Measurements from ENCODE around the gene EVA1A.

EVA1A gene

DNA sequence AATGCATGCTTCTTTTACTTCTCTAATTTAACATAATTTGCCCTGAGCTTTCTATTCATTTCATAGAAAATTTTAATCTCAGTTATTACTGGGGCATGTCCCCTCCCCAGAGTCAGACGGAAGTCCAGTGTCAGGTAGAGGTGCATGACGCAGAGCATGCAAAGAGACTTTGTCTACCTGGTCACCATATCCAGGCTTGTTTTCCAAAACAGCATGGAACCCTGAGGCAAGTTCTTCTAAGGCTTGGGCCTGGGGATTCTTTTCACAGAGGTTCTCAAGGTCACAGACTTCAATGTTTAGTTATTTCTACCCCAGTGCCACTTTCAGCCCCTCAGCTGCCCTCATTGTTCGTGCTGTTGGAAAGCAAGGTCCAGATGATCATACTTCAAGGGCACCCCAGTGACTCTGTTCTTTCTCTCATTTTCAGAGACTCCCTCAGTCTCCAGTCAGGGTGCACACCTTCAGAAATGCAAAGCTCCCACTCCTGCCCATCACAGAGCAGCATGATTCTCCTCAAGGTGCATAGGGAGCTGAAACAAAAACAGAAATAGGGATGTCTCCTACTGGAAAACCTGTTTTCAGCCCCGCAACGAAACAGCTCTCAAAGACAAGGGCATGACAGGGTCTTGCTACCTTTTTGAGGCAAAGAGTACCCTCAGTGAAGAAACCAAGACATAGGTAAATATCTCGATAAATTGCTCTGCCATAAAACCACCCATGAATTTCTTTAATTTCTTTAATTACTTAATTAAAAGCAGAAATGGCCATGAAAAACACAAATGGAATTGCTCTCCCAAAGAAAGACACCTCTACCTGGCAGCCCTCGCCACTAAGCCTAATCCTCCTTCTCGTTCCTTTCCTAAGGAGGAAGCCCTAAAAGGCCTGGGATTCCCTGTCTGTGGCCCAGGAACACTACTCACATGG is 9.5 kb upstream of the EVA1A start:
- Histone ChIP-seq H3K4me1 (ENCODE audit: control insufficient read depth, insufficient read depth, low read length) (peaks cover 13% of the 10 kb centered on the region), H3K9me3 (ENCODE audit: control insufficient read depth, low read length) (no peaks in the 10 kb centered on the region), H3K27me3 (replicated peaks; ENCODE audit: control insufficient read depth, insufficient read depth, low read length) (no peaks in the 10 kb centered on the region), H3K4me3 (ENCODE audit: low read length) (no peak overlapping the region), H3K36me3 (ENCODE audit: control insufficient read depth, insufficient read depth, low read length, severe bottlenecking) (no peaks in the 10 kb centered on the region), H3K9ac (ENCODE audit: low read length) (no peak overlapping the region)
- no peak for DNase-seq (ENCODE audit: low read depth)

DNA sequence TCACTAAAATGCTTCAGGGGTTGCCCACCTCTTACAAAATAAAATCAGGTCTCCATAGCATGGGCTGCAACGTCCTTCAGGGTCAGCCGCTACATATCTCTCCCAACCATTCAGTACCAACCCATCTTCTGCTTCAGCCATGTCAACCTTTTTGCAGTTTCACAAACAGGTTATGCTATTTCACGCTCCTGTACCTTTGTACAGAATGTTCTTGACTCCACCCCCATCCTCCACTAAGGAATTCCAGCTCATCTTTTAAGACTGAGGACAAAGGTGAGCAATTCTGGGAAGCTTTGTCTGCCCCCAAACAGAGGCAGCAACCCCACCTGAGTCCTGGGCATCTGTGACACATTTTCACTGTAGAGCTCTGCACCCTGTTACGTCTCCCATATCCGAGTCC is 8.8 kb upstream of the EVA1A start:
- H3K36me3 ChIP-seq (ENCODE audit: control insufficient read depth, insufficient read depth, low read length, severe bottlenecking) = no peaks in the 10 kb centered on the region
- H3K9ac ChIP-seq (ENCODE audit: low read length) = no peak overlapping the region
- no peaks in the 10 kb centered on the region for H3K27me3 ChIP-seq (replicated peaks; ENCODE audit: control insufficient read depth, insufficient read depth, low read length)
- no peaks in the 10 kb centered on the region for H3K9me3 ChIP-seq (ENCODE audit: control insufficient read depth, low read length)
- DNase-seq (ENCODE audit: low read depth) = no peak
- peaks cover 13% of the 10 kb centered on the region for H3K4me1 ChIP-seq (ENCODE audit: control insufficient read depth, insufficient read depth, low read length)
- no peak overlapping the region for H3K4me3 ChIP-seq (ENCODE audit: low read length)

DNA sequence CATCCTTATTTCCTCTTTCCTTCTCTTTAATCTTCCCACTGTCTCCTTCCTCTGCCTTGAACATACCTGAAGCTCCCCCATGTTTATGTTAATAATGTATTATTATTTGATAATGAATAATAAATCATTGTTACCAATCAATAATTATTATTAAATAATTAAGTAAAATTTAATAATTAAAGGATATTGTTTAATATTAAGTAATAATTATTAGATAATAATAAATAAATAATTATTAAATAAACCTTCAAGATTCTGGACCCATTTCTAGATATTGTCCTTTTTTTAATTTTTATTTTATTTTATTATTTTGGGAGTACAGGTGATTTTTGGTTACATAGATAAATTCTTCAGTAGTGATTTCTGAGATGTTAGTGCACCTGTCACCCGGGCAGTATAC is 7.4 kb upstream of the EVA1A start:
- Histone ChIP-seq H3K4me3 (ENCODE audit: low read length) (no peak overlapping the region), H3K9ac (ENCODE audit: low read length) (no peak overlapping the region), H3K36me3 (ENCODE audit: control insufficient read depth, insufficient read depth, low read length, severe bottlenecking) (no peaks in the 10 kb centered on the region), H3K4me1 (ENCODE audit: control insufficient read depth, insufficient read depth, low read length) (peaks cover 13% of the 10 kb centered on the region), H3K9me3 (ENCODE audit: control insufficient read depth, low read length) (no peaks in the 10 kb centered on the region), H3K27me3 (replicated peaks; ENCODE audit: control insufficient read depth, insufficient read depth, low read length) (no peaks in the 10 kb centered on the region)
- no peak for DNase-seq (ENCODE audit: low read depth)

DNA sequence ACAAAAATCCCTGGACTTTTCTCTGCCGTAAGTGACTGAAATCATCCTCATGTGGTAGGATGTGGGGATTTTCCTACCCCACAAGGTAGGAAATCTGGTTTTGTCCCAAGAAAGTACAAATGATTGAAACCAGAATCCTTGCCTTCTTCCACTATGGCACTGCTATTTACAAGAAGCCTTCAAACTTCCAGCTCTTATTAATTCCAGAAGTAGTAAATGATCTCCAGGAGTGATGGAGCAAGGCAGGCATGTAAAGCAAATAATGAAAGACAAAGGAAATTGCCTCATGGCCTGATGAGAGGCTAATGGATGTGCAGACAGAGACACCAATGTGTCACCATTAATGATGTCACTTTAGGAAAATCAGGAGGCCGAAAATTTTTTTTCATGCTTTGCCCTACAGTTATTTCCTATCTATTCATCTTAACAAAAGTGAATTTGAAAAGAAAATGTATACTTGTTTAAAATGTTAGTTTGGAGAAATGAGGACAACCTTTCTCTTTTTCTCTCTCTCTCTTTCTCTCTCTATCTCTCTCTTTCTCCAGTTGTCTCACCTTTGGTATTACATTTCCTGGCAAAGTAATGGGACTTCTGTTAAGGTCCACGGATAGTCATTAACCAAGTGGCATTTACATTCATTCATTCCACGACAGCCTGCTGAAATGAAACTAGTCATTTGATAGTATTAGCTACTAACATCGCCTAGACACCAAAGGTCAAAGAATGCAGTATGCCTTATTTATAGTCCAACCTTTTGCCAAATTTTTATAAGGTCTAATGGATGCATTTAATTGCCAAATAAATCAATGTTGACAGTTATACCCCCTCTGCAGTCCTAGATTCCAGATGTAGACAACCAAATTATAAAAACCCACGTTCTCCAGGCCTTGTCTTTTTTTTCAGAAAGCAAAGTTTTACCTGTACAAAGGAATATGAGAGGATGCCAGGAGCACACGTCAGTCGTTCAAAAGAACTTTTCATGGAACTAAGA is 5.0 kb upstream of the EVA1A start:
- no peak for DNase-seq (ENCODE audit: low read depth)
- Histone ChIP-seq H3K9ac (ENCODE audit: low read length) (no peak overlapping the region), H3K36me3 (ENCODE audit: control insufficient read depth, insufficient read depth, low read length, severe bottlenecking) (no peaks in the 10 kb centered on the region), H3K4me3 (ENCODE audit: low read length) (no peak overlapping the region), H3K9me3 (ENCODE audit: control insufficient read depth, low read length) (no peaks in the 10 kb centered on the region), H3K4me1 (ENCODE audit: control insufficient read depth, insufficient read depth, low read length) (peaks cover 13% of the 10 kb centered on the region), H3K27me3 (replicated peaks; ENCODE audit: control insufficient read depth, insufficient read depth, low read length) (no peaks in the 10 kb centered on the region)

DNA sequence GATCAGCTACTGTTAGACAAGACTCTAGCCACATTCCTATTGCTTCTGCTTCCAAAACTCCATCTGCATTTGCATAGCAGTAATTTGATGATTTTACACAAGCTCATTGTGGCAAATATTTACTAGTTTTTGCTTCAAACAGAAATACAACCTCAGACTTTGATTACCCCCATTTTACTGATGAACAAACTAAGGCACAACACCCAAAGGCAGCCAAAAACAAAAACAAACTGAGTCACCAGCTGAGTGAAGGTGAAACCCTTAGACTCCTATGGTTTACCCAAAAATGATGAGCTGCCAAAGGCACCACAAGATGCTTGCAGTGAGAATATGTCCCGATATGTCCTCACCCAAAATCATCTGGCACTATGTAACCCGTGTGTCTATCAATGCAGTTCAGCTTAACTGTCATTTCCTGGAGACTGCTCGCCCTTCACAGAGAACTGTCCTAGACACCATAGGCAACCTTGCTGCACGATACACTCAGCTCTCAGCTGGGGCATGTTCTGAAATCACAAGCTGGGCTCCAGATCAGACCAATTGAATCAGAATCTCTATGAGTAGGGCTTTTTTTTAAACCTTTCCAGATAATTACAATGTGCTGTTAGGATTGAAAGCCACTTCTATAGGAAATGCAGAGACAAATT is 4.1 kb upstream of the EVA1A start:
- DNase-seq (ENCODE audit: low read depth) = no peak
- no peaks in the 10 kb centered on the region for H3K36me3 ChIP-seq (ENCODE audit: control insufficient read depth, insufficient read depth, low read length, severe bottlenecking)
- no peaks in the 10 kb centered on the region for H3K9me3 ChIP-seq (ENCODE audit: control insufficient read depth, low read length)
- peaks cover 11% of the 10 kb centered on the region for H3K4me1 ChIP-seq (ENCODE audit: control insufficient read depth, insufficient read depth, low read length)
- no peaks in the 10 kb centered on the region for H3K27me3 ChIP-seq (replicated peaks; ENCODE audit: control insufficient read depth, insufficient read depth, low read length)
- H3K4me3 ChIP-seq (ENCODE audit: low read length) = no peak overlapping the region
- H3K9ac ChIP-seq (ENCODE audit: low read length) = no peak overlapping the region

DNA sequence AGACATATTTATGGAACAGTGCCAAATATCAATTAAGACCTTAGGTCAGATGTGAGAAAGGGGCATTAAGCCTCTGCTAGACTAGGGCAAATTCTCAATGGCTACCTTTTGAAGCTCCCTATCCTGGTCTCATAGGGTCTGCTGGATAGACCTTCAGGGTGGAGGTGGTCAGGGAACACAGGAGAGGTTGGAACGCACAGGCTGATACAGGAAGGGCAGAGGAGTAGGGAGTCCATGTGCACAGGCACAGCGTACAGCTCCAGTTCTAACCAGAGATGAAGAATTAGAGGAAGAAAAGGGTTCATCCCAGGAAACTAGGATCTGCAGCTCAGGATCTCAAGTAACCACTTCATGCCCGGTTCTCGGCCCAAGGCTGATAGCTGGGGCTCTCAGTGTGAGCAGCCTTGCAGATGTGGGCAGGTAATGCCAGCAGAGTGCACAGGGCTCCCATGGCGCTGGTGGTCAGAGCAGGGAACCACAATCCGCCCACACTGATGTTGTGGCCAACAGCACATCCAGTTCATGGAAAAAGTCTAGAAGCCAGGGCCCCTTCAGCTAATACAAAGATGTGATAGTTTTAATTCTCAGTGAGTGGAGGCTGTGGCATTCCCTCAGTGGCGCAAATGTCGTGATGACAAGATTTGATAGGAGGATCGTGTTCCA is 3.4 kb upstream of the EVA1A start:
- Histone ChIP-seq H3K4me3 (ENCODE audit: low read length) (no peak overlapping the region), H3K9ac (ENCODE audit: low read length) (no peak overlapping the region), H3K9me3 (ENCODE audit: control insufficient read depth, low read length) (no peaks in the 10 kb centered on the region), H3K36me3 (ENCODE audit: control insufficient read depth, insufficient read depth, low read length, severe bottlenecking) (no peaks in the 10 kb centered on the region), H3K4me1 (ENCODE audit: control insufficient read depth, insufficient read depth, low read length) (peaks cover 16% of the 10 kb centered on the region), H3K27me3 (replicated peaks; ENCODE audit: control insufficient read depth, insufficient read depth, low read length) (no peaks in the 10 kb centered on the region)
- no peak for DNase-seq (ENCODE audit: low read depth)

DNA sequence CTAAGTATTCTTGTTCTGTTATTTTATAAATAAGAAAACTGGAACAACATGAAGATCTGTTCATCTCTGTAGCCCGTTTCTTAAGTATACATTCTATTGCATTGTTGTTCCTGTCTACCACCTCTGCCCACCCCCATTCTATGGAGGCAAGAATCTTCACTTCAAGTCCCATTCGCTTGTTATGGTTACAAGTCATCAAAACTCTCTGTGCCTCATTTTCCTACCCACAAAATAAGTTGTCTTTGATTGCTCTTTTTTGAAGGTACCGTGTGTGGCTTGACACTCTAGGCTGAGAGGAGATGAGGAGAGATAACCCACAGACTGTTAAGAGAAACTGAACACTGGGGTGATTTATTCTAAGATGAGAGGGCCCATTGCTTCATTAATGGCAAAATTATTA is 2.9 kb upstream of the EVA1A start:
- H3K36me3 ChIP-seq (ENCODE audit: control insufficient read depth, insufficient read depth, low read length, severe bottlenecking) = no peaks in the 10 kb centered on the region
- H3K4me1 ChIP-seq (ENCODE audit: control insufficient read depth, insufficient read depth, low read length) = peaks cover 17% of the 10 kb centered on the region
- no peaks in the 10 kb centered on the region for H3K9me3 ChIP-seq (ENCODE audit: control insufficient read depth, low read length)
- H3K9ac ChIP-seq (ENCODE audit: low read length) = no peak overlapping the region
- no peaks in the 10 kb centered on the region for H3K27me3 ChIP-seq (replicated peaks; ENCODE audit: control insufficient read depth, insufficient read depth, low read length)
- DNase-seq (ENCODE audit: low read depth) = no peak
- H3K4me3 ChIP-seq (ENCODE audit: low read length) = no peak overlapping the region

DNA sequence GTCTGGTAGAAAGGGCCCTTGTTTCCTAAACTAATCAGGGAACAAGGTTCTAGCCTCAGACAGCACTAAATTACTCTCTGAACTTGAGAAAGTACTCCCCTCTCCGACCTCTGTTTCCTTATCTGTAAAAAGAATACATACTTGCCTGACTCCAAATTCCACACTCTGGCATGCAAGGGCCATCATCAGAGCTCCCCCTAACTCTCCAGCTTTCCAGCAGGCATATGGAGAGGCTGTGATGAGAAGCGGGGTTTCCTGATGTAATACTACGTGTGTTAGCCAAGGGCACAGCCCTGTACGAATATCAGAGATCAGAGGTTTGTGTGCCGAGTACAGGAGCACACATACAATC is 1.8 kb upstream of the EVA1A start:
- Histone ChIP-seq H3K9ac (ENCODE audit: low read length) (no peak overlapping the region), H3K4me1 (ENCODE audit: control insufficient read depth, insufficient read depth, low read length) (peaks cover 17% of the 10 kb centered on the region), H3K9me3 (ENCODE audit: control insufficient read depth, low read length) (no peaks in the 10 kb centered on the region), H3K36me3 (ENCODE audit: control insufficient read depth, insufficient read depth, low read length, severe bottlenecking) (no peaks in the 10 kb centered on the region), H3K4me3 (ENCODE audit: low read length) (no peak overlapping the region), H3K27me3 (replicated peaks; ENCODE audit: control insufficient read depth, insufficient read depth, low read length) (no peaks in the 10 kb centered on the region)
- no peak for DNase-seq (ENCODE audit: low read depth)

DNA sequence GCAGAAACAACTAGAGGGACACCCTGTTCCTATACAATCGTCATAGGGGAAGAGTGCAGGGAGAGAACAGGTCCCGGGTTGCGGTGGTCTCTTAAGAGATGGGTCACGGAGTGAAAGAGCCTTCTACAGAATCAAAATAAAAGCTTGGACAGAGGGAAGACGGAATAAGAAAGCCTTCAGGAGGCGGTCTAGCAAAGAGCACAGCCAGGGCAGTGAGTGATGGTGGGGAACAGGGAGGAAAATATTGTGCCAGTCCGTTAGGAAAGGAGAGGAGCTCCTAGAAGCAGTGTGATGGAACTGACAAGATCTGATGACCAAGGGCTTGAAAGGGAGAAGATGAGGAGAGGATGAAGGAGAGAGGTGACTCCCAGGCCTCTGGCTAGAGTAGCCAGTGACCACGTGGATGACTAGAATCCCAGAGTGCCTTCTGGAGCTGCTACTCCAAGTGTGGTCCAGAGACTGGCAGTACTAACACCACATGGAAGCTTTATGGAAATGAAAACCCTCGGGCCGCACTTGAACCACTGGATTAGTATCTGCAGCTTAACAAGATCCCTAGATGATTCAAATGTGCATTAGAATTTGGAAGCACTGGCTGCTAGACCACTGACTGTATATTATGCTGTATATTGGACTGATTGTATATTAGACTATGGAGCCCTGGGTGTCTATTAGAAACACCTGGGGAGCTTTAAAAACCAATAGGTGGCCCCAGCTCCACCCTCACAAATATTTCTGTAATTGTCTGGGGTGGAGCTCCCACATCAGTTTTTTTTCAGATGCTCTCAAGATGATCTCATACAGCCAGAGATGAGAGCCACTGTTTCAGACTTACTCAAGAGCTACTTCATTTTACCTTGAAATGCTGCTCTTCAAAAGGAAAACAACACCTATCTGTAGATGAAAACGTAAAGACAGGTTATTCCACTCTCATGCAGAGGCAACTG is 1.1 kb upstream of the EVA1A start:
- DNase-seq (ENCODE audit: low read depth) = peak; percentile 52
- H3K9ac ChIP-seq (ENCODE audit: low read length) = peak overlapping the region; percentile 82
- H3K4me1 ChIP-seq (ENCODE audit: control insufficient read depth, insufficient read depth, low read length) = peaks cover 17% of the 10 kb centered on the region
- peak overlapping the region; percentile 81 for H3K4me3 ChIP-seq (ENCODE audit: low read length)
- no peaks in the 10 kb centered on the region for H3K36me3 ChIP-seq (ENCODE audit: control insufficient read depth, insufficient read depth, low read length, severe bottlenecking)
- no peaks in the 10 kb centered on the region for H3K27me3 ChIP-seq (replicated peaks; ENCODE audit: control insufficient read depth, insufficient read depth, low read length)
- H3K9me3 ChIP-seq (ENCODE audit: control insufficient read depth, low read length) = no peaks in the 10 kb centered on the region
